ENCODE measurements around the gene SLC6A19. TPM values are rescaled to one million over a fixed set of nuclear protein-coding genes. Genes with fewer than 3 reads are reported as not detected.

Gene SLC6A19
- total RNA-seq, 1 experiment from 2014 or later: 0.29 TPM

DNA sequence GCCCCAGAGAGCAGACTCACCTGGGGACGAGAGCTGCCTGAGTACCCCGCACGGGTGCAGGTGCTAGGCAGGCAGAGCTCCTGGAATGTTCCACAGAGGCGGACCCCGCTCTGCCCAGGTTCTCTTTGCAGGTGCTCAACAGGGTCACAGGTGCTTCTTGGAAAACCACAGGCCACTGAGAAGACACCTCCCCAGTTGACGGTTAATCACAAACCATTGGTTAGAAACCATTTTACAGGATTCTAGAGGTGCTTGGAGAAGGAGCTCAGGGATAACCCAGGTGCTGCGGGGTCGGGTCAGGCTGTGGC is 17.3 kb upstream of the SLC6A19 start:
- Histone ChIP-seq H3K27me3 (replicated peaks; ENCODE audit: control insufficient read depth, insufficient read depth, low read length) (no peaks in the 10 kb centered on the region), H3K36me3 (ENCODE audit: control insufficient read depth, insufficient read depth, low read length) (no peaks in the 10 kb centered on the region), H3K4me1 (peaks cover 64% of the 10 kb centered on the region), H3K9me3 (no peaks in the 10 kb centered on the region), H3K4me3 (ENCODE audit: low read depth, low read length) (no peak overlapping the region)
- Mint-ChIP-seq H3K4me3 (ENCODE audit: unreplicated experiment) (no peak overlapping the region), H3K4me1 (ENCODE audit: low read depth, unreplicated experiment) (peaks cover 7% of the 10 kb centered on the region), H3K9me3 (ENCODE audit: unreplicated experiment) (no peaks in the 10 kb centered on the region), H3K27me3 (ENCODE audit: insufficient read depth, unreplicated experiment) (no peaks in the 10 kb centered on the region), H3K36me3 (ENCODE audit: insufficient read depth, unreplicated experiment) (no peaks in the 10 kb centered on the region), H3K27ac (ENCODE audit: unreplicated experiment) (no peak overlapping the region)
- DNase-seq: no peak
- TF ChIP-seq, protein P1, sequence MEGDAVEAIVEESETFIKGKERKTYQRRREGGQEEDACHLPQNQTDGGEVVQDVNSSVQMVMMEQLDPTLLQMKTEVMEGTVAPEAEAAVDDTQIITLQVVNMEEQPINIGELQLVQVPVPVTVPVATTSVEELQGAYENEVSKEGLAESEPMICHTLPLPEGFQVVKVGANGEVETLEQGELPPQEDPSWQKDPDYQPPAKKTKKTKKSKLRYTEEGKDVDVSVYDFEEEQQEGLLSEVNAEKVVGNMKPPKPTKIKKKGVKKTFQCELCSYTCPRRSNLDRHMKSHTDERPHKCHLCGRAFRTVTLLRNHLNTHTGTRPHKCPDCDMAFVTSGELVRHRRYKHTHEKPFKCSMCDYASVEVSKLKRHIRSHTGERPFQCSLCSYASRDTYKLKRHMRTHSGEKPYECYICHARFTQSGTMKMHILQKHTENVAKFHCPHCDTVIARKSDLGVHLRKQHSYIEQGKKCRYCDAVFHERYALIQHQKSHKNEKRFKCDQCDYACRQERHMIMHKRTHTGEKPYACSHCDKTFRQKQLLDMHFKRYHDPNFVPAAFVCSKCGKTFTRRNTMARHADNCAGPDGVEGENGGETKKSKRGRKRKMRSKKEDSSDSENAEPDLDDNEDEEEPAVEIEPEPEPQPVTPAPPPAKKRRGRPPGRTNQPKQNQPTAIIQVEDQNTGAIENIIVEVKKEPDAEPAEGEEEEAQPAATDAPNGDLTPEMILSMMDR (IDR thresholded peaks at IDR 0.05; ENCODE audit: insufficient read depth in 1 of 2, low read depth in 1 of 2, low read length in 1 of 2, severe bottlenecking in 1 of 2, unreplicated experiment in 1 of 2): no peak
- intact Hi-C loops (cut with micrococcal nuclease; ENCODE audit: unreplicated experiment): no loop called here
- no TSS peak for BruUV-seq (replicated peaks)
- ChIA-PET POLR2A (no interaction called here), CTCF (interaction anchor here (1.8 to 2.2 kb wide), 2 partner anchors 10 to 17 kb away, joined by 5 to 8 read pairs; no protein-coding TSS in a partner anchor)

DNA sequence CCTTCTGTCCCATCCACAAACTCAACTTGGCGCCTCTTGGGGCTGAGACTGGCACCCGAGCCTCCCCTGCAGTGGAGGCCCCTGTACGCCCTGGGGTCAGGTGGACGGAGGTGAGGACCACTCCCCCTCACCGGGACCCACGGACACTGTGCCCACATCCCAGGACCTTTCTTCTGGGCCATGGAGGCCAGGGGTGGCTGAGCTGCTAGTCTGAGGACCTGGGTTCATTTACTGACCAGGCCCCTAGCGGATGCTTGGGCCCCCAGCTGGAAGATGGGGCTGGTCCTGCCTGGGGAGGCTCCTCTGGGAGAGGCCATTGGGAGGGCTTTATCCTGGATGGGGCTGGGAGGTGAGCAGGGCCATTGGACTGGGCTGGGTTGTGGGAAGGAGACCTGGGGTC is 16.9 kb upstream of the SLC6A19 start:
- peaks cover 64% of the 10 kb centered on the region for H3K4me1 ChIP-seq
- Mint-ChIP-seq H3K4me1 (ENCODE audit: low read depth, unreplicated experiment) (peaks cover 7% of the 10 kb centered on the region), H3K4me3 (ENCODE audit: unreplicated experiment) (no peak overlapping the region), H3K9me3 (ENCODE audit: unreplicated experiment) (no peaks in the 10 kb centered on the region), H3K27me3 (ENCODE audit: insufficient read depth, unreplicated experiment) (no peaks in the 10 kb centered on the region), H3K36me3 (ENCODE audit: insufficient read depth, unreplicated experiment) (no peaks in the 10 kb centered on the region), H3K27ac (ENCODE audit: unreplicated experiment) (no peak overlapping the region)
- BruUV-seq (replicated peaks): no TSS peak
- TF ChIP-seq, protein P1 (IDR thresholded peaks at IDR 0.05; ENCODE audit: insufficient read depth in 1 of 2, low read depth in 1 of 2, low read length in 1 of 2, severe bottlenecking in 1 of 2, unreplicated experiment in 1 of 2): no peak
- H3K9me3 ChIP-seq: no peaks in the 10 kb centered on the region
- intact Hi-C loops (cut with micrococcal nuclease; ENCODE audit: unreplicated experiment): no loop called here
- no peak overlapping the region for H3K4me3 ChIP-seq (ENCODE audit: low read depth, low read length)
- no peaks in the 10 kb centered on the region for H3K36me3 ChIP-seq (ENCODE audit: control insufficient read depth, insufficient read depth, low read length)
- CTCF ChIA-PET: no interaction called here
- POLR2A ChIA-PET: no interaction called here
- no peak for DNase-seq
- no peaks in the 10 kb centered on the region for H3K27me3 ChIP-seq (replicated peaks; ENCODE audit: control insufficient read depth, insufficient read depth, low read length)

DNA sequence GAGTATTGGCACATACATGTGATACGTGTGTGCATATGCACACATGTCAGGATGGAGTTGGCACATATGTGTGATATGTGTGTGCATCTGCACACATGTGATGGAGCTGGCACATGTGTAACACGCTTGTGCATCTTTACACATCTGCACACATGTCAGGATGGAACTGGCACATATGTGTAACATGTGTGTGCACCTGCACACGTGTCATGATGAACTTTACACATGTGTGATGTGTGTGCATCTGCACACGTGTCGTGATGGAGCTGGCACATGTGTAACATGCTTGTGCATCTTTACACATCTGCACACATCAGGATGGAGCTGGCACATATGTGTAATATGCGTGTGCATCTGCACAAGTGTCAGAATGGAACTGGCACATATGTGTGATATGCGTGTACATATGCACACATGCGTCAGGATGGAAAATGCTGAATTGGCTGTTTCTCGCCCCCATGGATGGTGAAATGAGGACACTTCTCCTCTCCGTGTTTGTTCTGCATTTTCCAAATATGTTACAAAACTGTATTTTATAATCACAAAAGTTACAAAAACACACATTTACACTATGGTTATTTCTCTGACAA is 16.3 kb upstream of the SLC6A19 start:
- no peaks in the 10 kb centered on the region for H3K36me3 Mint-ChIP-seq (ENCODE audit: insufficient read depth, unreplicated experiment)
- no peak overlapping the region for H3K4me3 Mint-ChIP-seq (ENCODE audit: unreplicated experiment)
- ChIA-PET POLR2A (no interaction called here), CTCF (interaction anchor here (0.7 to 2.3 kb wide), 3 partner anchors 15 to 261 kb away, joined by 3 to 12 read pairs (median 4); no protein-coding TSS in a partner anchor)
- H3K27ac Mint-ChIP-seq (ENCODE audit: unreplicated experiment): no peak overlapping the region
- TF ChIP-seq, protein P1 (IDR thresholded peaks at IDR 0.05; ENCODE audit: insufficient read depth in 1 of 2, low read depth in 1 of 2, low read length in 1 of 2, severe bottlenecking in 1 of 2, unreplicated experiment in 1 of 2): no peak
- no TSS peak for BruUV-seq (replicated peaks)
- H3K4me1 ChIP-seq: peaks cover 64% of the 10 kb centered on the region
- intact Hi-C loops (cut with micrococcal nuclease; ENCODE audit: unreplicated experiment): no loop called here
- H3K9me3 ChIP-seq: no peaks in the 10 kb centered on the region
- H3K36me3 ChIP-seq (ENCODE audit: control insufficient read depth, insufficient read depth, low read length): no peaks in the 10 kb centered on the region
- no peaks in the 10 kb centered on the region for H3K27me3 ChIP-seq (replicated peaks; ENCODE audit: control insufficient read depth, insufficient read depth, low read length)
- H3K4me3 ChIP-seq (ENCODE audit: low read depth, low read length): no peak overlapping the region
- no peak for DNase-seq
- H3K9me3 Mint-ChIP-seq (ENCODE audit: unreplicated experiment): no peaks in the 10 kb centered on the region
- H3K4me1 Mint-ChIP-seq (ENCODE audit: low read depth, unreplicated experiment): peaks cover 7% of the 10 kb centered on the region
- H3K27me3 Mint-ChIP-seq (ENCODE audit: insufficient read depth, unreplicated experiment): no peaks in the 10 kb centered on the region

Data from Caco-2 (cell line).